ENCODE data around the gene GLRX2.
A peak's percentile ranks its signal among the peaks of the same experiment; 100 is the strongest.
"Not testable (repeated sequence)": the region's sequence is repeated elsewhere in the genome, so short reads cannot be mapped to it uniquely, and the experiment has no call there.

GLRX2 gene

GRCh38 chr1:193104907-193105820, at the start of gene GLRX2:
Gene GLRX2, minus strand, starts transcription at chr1:193105414. Its CDS starts 32 bp downstream, at chr1:193105382.
- peak; percentile 63 for DNase-seq (ENCODE audit: low read depth)

DNA sequence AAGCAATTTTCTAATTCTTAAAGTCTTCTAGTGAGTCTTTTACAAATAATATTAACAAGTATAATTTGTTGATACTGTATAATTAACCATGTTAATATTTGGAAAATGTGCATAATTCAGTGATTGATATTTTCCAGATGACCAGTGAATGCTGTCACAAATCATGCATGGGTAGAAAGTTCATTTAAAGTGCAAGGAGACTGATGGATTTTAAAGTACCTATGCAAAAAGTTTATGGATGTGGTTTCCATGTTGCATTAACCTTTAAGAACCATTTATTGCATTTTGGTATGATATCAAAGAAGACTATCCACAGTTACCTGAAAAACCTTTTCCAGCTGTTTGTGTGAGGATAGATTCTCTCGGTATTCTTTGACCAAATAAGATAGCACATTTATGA, 39.8 kb upstream of the GLRX2 start:
- DNase-seq (ENCODE audit: low read depth) = no peak

DNA sequence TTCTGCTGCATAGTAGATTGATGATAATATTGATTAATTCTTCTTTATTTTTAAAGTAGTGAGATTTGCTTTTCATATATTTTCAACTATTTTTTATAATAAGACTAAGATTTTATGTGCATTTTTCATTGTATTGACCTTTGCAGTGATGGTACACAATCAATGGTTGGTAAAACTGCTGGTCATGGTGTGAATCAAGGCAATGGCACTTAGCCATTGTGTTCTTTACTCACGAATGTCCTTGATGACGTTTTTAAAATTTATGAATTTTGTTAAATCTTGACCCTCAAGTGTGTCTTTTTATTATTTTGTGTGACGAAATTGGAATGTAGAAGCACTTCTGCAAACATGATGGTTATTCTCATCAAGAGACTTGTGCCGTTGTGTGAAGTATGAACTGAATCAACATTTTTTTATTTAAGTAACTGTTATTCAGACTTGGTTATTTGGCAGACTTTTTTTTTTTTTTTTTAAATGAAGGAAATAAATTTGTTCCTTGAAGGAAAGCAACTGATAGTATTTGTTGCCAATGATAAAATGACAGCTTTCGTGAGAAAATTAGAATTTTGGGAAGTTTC, 39.2 kb upstream of the GLRX2 start:
- DNase-seq (ENCODE audit: low read depth) = no peak

DNA sequence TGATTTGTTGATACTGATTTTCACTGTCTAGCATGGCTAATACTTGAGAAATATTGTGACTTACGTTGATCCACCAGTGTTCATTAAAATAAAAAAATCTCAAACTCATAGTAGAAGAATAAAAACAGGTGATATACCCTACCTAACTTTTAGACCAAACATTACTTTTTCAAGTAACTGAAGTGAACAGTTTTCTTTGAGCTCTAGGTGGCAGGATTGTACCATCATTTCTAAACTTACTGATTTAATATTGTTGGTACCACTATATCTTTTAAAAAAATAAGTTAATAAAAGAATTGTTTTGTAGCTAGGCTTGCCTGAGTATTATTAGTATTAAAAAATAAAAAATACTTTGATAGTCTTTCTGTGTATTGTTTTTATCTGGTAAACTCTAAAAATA, 38.1 kb upstream of the GLRX2 start:
- DNase-seq (ENCODE audit: low read depth) = no peak

DNA sequence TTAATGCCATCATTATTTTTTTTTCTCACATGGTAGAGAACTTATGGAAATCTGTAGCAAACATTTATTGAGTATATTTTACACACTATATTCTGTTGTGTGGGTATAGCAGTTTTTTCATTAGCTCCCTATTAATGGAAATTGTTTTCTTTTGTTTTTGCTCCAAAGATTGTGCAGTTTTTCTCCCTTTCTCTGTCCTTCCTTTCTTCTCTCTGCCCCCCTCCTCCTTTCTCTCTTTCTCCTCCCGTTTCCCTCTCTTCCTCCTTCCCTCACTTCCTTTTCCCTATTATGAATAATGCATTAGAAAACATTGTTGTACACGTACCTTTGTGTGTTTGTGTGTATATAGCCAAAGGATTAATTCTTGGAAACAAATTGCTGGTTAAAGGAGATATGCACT, 37.2 kb upstream of the GLRX2 start:
- no peak for DNase-seq (ENCODE audit: low read depth)

- no peak for DNase-seq (ENCODE audit: low read depth)
Observed at GRCh38 chr1:193141804-193142203, 36.6 kb upstream of the GLRX2 start.

GRCh38 chr1:193140254-193140653, 35.0 kb upstream of the GLRX2 start:
- no peak for DNase-seq (ENCODE audit: low read depth)

- no peak for DNase-seq (ENCODE audit: low read depth)
Observed at GRCh38 chr1:193131266-193131860, 26.1 kb upstream of the GLRX2 start.

GRCh38 chr1:193125369-193125768, 20.2 kb upstream of the GLRX2 start:
- no peak for DNase-seq (ENCODE audit: low read depth)

GRCh38 chr1:193123751-193124150, 18.5 kb upstream of the GLRX2 start:
- DNase-seq (ENCODE audit: low read depth) = no peak

- peak; percentile 98 for DNase-seq (ENCODE audit: low read depth)
Observed at GRCh38 chr1:193121616-193122593, 16.7 kb upstream of the GLRX2 start, which contains the start of gene CDC73. Gene CDC73, plus strand, starts transcription at chr1:193122031. Its CDS starts 170 bp downstream, at chr1:193122201.

GRCh38 chr1:193120604-193121166, 15.5 kb upstream of the GLRX2 start:
- DNase-seq (ENCODE audit: low read depth) = no peak

- DNase-seq (ENCODE audit: low read depth) = no peak
Observed at GRCh38 chr1:193118803-193119730, 13.9 kb upstream of the GLRX2 start.

- DNase-seq (ENCODE audit: low read depth) = no peak
Observed at GRCh38 chr1:193118194-193118593, 13.0 kb upstream of the GLRX2 start.

- DNase-seq (ENCODE audit: low read depth) = not testable (repeated sequence)
Observed at GRCh38 chr1:193117167-193117566, 12.0 kb upstream of the GLRX2 start.

DNA sequence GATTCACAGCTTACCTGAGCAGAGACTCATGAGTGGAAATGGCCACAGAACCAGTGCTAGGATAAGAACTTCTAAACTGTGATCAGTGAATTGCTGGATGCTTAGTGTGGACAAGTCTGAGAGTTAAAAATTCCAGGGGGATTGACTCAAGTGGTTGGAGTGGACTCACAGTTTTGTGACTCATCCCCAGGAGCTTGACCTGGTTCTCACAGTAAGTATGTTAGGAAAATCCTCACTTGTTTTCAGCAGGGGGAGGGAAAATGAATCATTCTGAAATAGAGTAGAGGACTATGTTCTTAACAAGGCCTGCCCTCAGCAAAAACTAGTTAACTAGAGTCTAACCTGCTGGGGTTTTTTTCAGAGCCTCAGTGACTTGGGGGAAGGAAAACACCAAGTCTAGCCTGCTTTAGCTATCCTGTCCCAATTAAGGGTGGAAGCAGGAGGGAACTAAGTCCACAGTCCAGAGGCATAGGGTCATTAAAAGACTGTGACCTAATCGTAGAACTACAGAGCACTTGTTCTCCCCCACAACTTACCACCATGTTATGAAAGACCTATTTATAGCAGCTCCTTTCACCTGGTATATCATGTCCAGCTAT, 10.5 kb upstream of the GLRX2 start:
- DNase-seq (ENCODE audit: low read depth) = no peak

GRCh38 chr1:193114485-193115095, 9.4 kb upstream of the GLRX2 start:
- no peak for DNase-seq (ENCODE audit: low read depth)

GRCh38 chr1:193113992-193114332, 8.7 kb upstream of the GLRX2 start:
- no peak for DNase-seq (ENCODE audit: low read depth)

GRCh38 chr1:193113258-193113991, 8.2 kb upstream of the GLRX2 start:
- DNase-seq (ENCODE audit: low read depth) = no peak

Data from stimulated activated CD4-positive, alpha-beta T cell treated with anti-CD3 and anti-CD28 coated beads, Interleukin-2, amount 100 ng/mL, for 4 hours (primary cell).